HCT116 (cell line): ENCODE measurements around the gene CFAP221. TPM values are rescaled to one million over a fixed set of nuclear protein-coding genes. Genes with fewer than 3 reads are reported as not detected.

ENCODE experiments used
- ATAC-seq: fragments of 200-7000 bp; cut with Tn5 transposase; 2 replicates; pipeline ENCODE4 v1.9.1; 2020; ENCODE audit warnings: mild to moderate bottlenecking, moderate library complexity
- BruUV-seq: library from RNA; stranded (reverse); fragments of 400-500 nt; replicated peaks from 2 replicates; lab custom pipeline; 2021; lab: Mats Ljungman, UMichigan
- CTCF ChIA-PET: fragments of 300-600 bp; sonication (Branson Sonifier 250); formaldehyde crosslinking; loops from one replicate; lab custom pipeline; 2021; ENCODE audit warnings: antibody characterized with exemption; lab: Charles Lee
- POLR2A ChIA-PET: fragments of 300-600, 350-600 bp; sonication (Branson Sonifier 250); formaldehyde crosslinking; loops from one replicate; lab custom pipeline; 2021; ENCODE audit warnings: antibody characterized with exemption; lab: Charles Lee
- RAD21 ChIA-PET, 2 experiments: fragments of 300-600 bp; sonication (Branson Sonifier 250); formaldehyde crosslinking; loops; one replicate each; lab custom pipeline; 2023; ENCODE audit warnings: low total read pairs in 2 of 2; ENCODE audit not compliant: uncharacterized antibody in 2 of 2, unreplicated experiment in 2 of 2, low non-redundant PET in 1 of 2; lab: Charles Lee
- DNase-seq: peaks from one replicate; pipeline ENCODE4 v3.0.0-alpha.2; 2010; ENCODE audit warnings: low read depth, low spot score
- H2AFZ ChIP-seq: fragments of 200-600 bp; shearing (Covaris generic), sonication (generic); 2 replicates; pipeline ENCODE4 v1.6.1; 2017; ENCODE audit warnings: low read depth, mixed run types, mixed read lengths, antibody characterized with exemption, low read length; ENCODE audit not compliant: poor library complexity, severe bottlenecking
- H3K27ac ChIP-seq: 2 replicates; pipeline ENCODE4 v1.5.1; 2012; ENCODE audit warnings: low read depth, low read length
- H3K27me3 ChIP-seq: fragments of 200-600 bp; sonication (generic); 2 replicates; pipeline ENCODE4 v1.6.1; 2016; ENCODE audit warnings: mixed run types, low read length, mixed read lengths; ENCODE audit not compliant: insufficient read depth
- H3K36me3 ChIP-seq, 2 experiments: fragments of 200-500 bp in 1 of 2; fragments of 200-600 bp in 1 of 2; sonication (Bioruptor generic) in 1 of 2; sonication (generic) in 1 of 2; 2 replicates each; pipeline versions ENCODE4 v1.5.1 to v1.6.1; 2014 to 2016; ENCODE audit warnings: low read length in 2 of 2, inconsistent platforms in 1 of 2, mixed read lengths in 1 of 2, mixed run types in 1 of 2; ENCODE audit not compliant: insufficient read depth in 2 of 2, control insufficient read depth in 1 of 2
- H3K4me1 ChIP-seq, 2 experiments: fragments of 200-600 bp in 1 of 2; sonication (generic) in 1 of 2; 2 replicates each; pipeline versions ENCODE4 v1.5.1 to v1.6.1; 2012 to 2017; ENCODE audit warnings: low read length in 2 of 2, inconsistent platforms in 1 of 2, mild to moderate bottlenecking in 1 of 2, mixed read lengths in 1 of 2, mixed run types in 1 of 2, moderate library complexity in 1 of 2; ENCODE audit not compliant: insufficient read depth in 2 of 2, control insufficient read depth in 1 of 2
- H3K4me2 ChIP-seq: fragments of 200-600 bp; sonication (generic); 2 replicates; pipeline ENCODE4 v1.6.1; 2017; ENCODE audit warnings: mixed run types, low read length, mixed read lengths
- H3K4me3 ChIP-seq, 2 experiments: fragments of 200-600 bp in 1 of 2; sonication (generic) in 1 of 2; replicated peaks in 1 of 2; 2 replicates each; pipeline ENCODE4 v1.5.1; 2011 to 2016; ENCODE audit warnings: low read length in 2 of 2, control low read depth in 1 of 2, low read depth in 1 of 2, mild to moderate bottlenecking in 1 of 2, mixed read lengths in 1 of 2, mixed run types in 1 of 2
- H3K79me2 ChIP-seq: fragments of 200-600 bp; sonication (generic); 2 replicates; pipeline ENCODE4 v1.6.1; 2017; ENCODE audit warnings: mild to moderate bottlenecking, mixed run types, low read length, moderate library complexity, mixed read lengths; ENCODE audit not compliant: insufficient read depth
- H3K9ac ChIP-seq: fragments of 200-600 bp; sonication (generic); 2 replicates; pipeline ENCODE4 v1.6.1; 2016; ENCODE audit warnings: low read length, mixed read lengths
- H3K9me2 ChIP-seq: fragments of 200-600 bp; sonication (generic), shearing (Covaris generic); 2 replicates; pipeline ENCODE4 v1.6.1; 2017; ENCODE audit warnings: mixed run types, mild to moderate bottlenecking, moderate library complexity; ENCODE audit not compliant: insufficient read depth
- H3K9me3 ChIP-seq, 2 experiments: fragments of 200-500 bp in 1 of 2; fragments of 200-600 bp in 1 of 2; sonication (Bioruptor generic) in 1 of 2; sonication (generic) in 1 of 2; 2 replicates each; pipeline ENCODE4 v1.6.1; 2014 to 2017; ENCODE audit warnings: low read length in 2 of 2, mixed read lengths in 2 of 2, inconsistent platforms in 1 of 2, low read depth in 1 of 2, mild to moderate bottlenecking in 1 of 2, mixed run types in 1 of 2, moderate library complexity in 1 of 2; ENCODE audit not compliant: control insufficient read depth in 1 of 2, insufficient read depth in 1 of 2
- H4K20me1 ChIP-seq: fragments of 200-600 bp; sonication (generic), shearing (Covaris generic); 2 replicates; pipeline ENCODE4 v1.6.1; 2017; ENCODE audit warnings: mixed run types, mild to moderate bottlenecking, moderate library complexity; ENCODE audit not compliant: insufficient read depth
- CBX3 ChIP-seq: IDR thresholded peaks from 2 replicates; pipeline ENCODE4 v1.6.1; 2012; ENCODE audit warnings: low read depth
- EGR1 ChIP-seq: IDR thresholded peaks from 2 replicates; pipeline ENCODE4 v1.6.1; 2012; ENCODE audit warnings: low read depth
- EZH2phosphoT487 ChIP-seq: fragments of 200-600 bp; IDR thresholded peaks from 2 replicates; pipeline ENCODE4 v1.6.1; 2018; ENCODE audit warnings: antibody characterized with exemption, borderline replicate concordance
- FOSL1 ChIP-seq: IDR thresholded peaks from 2 replicates; pipeline ENCODE4 v1.6.1; 2012; ENCODE audit warnings: low read depth
- SP1 ChIP-seq: IDR thresholded peaks from 2 replicates; pipeline ENCODE4 v1.6.1; 2012; ENCODE audit warnings: low read depth
- SRF ChIP-seq: IDR thresholded peaks from 2 replicates; pipeline ENCODE4 v1.6.1; 2012; ENCODE audit warnings: low read depth
- YY1 ChIP-seq: IDR thresholded peaks from 2 replicates; pipeline ENCODE4 v1.6.1; 2011; ENCODE audit warnings: low read length, low read depth, moderate library complexity, mild to moderate bottlenecking; ENCODE audit not compliant: insufficient replicate concordance; ENCODE audit errors: extremely low read depth
- intact Hi-C: fragments of 100-400 bp; cut with micrococcal nuclease; formaldehyde crosslinking; loops from 2 replicates; pipeline ENCODE4 v1.10.0; 2022
- total RNA-seq: library from RNA; stranded (reverse); gene quantifications from one replicate; pipeline ENCODE4 v1.2.1, GENCODE V29; 2021; ENCODE audit not compliant: unreplicated experiment
- TF ChIP-seq, protein P1 (sequence below): IDR thresholded peaks from 2 replicates; pipeline ENCODE4 v1.6.1; 2012
- TF ChIP-seq, protein P2 (sequence below), 3 experiments: fragments of 200-600 bp in 1 of 3; sonication (generic) in 1 of 3; IDR thresholded peaks in 2 of 3; conservative IDR thresholded peaks in 1 of 3; 2 replicates each; pipeline ENCODE4 v1.5.1; 2012 to 2017; ENCODE audit warnings: low read depth in 2 of 3, low read length in 2 of 3, antibody characterized with exemption in 1 of 3, borderline replicate concordance in 1 of 3, control low read depth in 1 of 3, mild to moderate bottlenecking in 1 of 3, mixed read lengths in 1 of 3, mixed run types in 1 of 3, moderate library complexity in 1 of 3; ENCODE audit not compliant: insufficient read depth in 1 of 3
- TF ChIP-seq, protein P3 (sequence below): IDR thresholded peaks from 2 replicates; pipeline ENCODE4 v1.6.1; 2012; ENCODE audit warnings: low read depth

The CFAP221 gene
- total RNA-seq, 1 experiment from 2014 or later, result 0.96 TPM

DNA sequence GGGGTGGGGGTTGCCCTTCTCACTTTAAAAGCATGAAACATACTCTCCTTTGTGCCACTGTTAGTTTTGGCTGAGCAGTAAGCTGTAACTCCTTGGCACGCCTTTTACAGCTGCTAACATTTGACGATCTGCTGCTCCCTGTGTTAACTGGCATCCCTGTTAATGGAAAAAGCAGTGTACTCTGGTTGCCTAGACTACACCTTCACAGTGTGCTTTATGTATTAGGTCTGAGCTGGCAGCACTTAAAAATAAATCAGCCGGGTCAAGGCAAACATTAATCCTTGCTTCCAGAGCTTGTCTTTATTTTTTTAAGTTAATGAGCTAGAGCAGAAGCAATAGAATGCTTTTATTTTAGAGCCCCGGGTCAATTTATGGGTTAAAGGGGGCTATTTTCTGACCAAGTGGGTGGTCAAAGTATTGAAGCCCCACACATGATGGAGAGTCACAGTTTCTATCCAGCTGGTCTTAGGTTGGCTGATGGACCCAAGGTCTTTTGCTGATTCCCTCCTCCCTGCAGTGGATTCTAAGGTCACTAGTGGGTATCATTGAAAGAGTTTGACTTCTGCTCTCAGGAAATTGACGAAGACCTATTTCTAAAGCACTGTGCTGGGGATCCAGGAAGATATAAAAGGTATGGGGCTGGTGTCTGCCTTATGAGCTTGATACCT lies 54.5 kb downstream of the CFAP221 start:
- ChIA-PET CTCF (no interaction called here), POLR2A (no interaction called here), RAD21 (no interaction called here)
- no peak overlapping the region for H3K9ac ChIP-seq
- ATAC-seq, result no peak
- no peaks in the 10 kb centered on the region for H3K79me2 ChIP-seq
- no peaks in the 10 kb centered on the region for H4K20me1 ChIP-seq
- no peak overlapping the region for H3K4me3 ChIP-seq
- no peak overlapping the region for H2AFZ ChIP-seq
- no TSS peak for BruUV-seq
- H3K4me2 ChIP-seq, result no peak overlapping the region
- no peaks in the 10 kb centered on the region for H3K4me1 ChIP-seq
- no peak overlapping the region for H3K27ac ChIP-seq
- H3K27me3 ChIP-seq, result no peaks in the 10 kb centered on the region
- no peak for DNase-seq
- intact Hi-C loops, result no loop called here
- H3K36me3 ChIP-seq, result no peaks in the 10 kb centered on the region
- H3K9me3 ChIP-seq, result no peaks in the 10 kb centered on the region
- TF ChIP-seq CBX3 (no peak), SP1 (no peak), SRF (no peak), EZH2phosphoT487 (no peak), EGR1 (no peak), FOSL1 (no peak), YY1 (no peak)
- TF ChIP-seq, protein P1, sequence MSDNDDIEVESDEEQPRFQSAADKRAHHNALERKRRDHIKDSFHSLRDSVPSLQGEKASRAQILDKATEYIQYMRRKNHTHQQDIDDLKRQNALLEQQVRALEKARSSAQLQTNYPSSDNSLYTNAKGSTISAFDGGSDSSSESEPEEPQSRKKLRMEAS, result no peak
- TF ChIP-seq, protein P2, sequence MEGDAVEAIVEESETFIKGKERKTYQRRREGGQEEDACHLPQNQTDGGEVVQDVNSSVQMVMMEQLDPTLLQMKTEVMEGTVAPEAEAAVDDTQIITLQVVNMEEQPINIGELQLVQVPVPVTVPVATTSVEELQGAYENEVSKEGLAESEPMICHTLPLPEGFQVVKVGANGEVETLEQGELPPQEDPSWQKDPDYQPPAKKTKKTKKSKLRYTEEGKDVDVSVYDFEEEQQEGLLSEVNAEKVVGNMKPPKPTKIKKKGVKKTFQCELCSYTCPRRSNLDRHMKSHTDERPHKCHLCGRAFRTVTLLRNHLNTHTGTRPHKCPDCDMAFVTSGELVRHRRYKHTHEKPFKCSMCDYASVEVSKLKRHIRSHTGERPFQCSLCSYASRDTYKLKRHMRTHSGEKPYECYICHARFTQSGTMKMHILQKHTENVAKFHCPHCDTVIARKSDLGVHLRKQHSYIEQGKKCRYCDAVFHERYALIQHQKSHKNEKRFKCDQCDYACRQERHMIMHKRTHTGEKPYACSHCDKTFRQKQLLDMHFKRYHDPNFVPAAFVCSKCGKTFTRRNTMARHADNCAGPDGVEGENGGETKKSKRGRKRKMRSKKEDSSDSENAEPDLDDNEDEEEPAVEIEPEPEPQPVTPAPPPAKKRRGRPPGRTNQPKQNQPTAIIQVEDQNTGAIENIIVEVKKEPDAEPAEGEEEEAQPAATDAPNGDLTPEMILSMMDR (IDR thresholded peaks at IDR 0.05 in 2 of 3, conservative IDR thresholded peaks at IDR 0.05 in 1 of 3; ENCODE audit: borderline replicate concordance in 1 of 3, insufficient read depth in 1 of 3, low read depth in 2 of 3, low read length in 2 of 3), result no peak
- TF ChIP-seq, protein P3, sequence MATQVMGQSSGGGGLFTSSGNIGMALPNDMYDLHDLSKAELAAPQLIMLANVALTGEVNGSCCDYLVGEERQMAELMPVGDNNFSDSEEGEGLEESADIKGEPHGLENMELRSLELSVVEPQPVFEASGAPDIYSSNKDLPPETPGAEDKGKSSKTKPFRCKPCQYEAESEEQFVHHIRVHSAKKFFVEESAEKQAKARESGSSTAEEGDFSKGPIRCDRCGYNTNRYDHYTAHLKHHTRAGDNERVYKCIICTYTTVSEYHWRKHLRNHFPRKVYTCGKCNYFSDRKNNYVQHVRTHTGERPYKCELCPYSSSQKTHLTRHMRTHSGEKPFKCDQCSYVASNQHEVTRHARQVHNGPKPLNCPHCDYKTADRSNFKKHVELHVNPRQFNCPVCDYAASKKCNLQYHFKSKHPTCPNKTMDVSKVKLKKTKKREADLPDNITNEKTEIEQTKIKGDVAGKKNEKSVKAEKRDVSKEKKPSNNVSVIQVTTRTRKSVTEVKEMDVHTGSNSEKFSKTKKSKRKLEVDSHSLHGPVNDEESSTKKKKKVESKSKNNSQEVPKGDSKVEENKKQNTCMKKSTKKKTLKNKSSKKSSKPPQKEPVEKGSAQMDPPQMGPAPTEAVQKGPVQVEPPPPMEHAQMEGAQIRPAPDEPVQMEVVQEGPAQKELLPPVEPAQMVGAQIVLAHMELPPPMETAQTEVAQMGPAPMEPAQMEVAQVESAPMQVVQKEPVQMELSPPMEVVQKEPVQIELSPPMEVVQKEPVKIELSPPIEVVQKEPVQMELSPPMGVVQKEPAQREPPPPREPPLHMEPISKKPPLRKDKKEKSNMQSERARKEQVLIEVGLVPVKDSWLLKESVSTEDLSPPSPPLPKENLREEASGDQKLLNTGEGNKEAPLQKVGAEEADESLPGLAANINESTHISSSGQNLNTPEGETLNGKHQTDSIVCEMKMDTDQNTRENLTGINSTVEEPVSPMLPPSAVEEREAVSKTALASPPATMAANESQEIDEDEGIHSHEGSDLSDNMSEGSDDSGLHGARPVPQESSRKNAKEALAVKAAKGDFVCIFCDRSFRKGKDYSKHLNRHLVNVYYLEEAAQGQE, result no peak
- TF ChIP-seq, all 23 proteins: peak for 0
- no peaks in the 10 kb centered on the region for H3K9me2 ChIP-seq
